22Rv1 (cell line): ENCODE measurements around the gene ETS1.

Experiments
- ZFX ChIP-seq: fragments of 450-650 bp; IDR thresholded peaks from 2 replicates; pipeline ENCODE4 v1.6.1; 2017; ENCODE audit warnings: antibody characterized with exemption, borderline replicate concordance
- TF ChIP-seq, protein P1 (sequence below): fragments of 450-650 bp; IDR thresholded peaks from 2 replicates; pipeline ENCODE4 v1.5.1; 2017; ENCODE audit warnings: mild to moderate bottlenecking

DNA sequence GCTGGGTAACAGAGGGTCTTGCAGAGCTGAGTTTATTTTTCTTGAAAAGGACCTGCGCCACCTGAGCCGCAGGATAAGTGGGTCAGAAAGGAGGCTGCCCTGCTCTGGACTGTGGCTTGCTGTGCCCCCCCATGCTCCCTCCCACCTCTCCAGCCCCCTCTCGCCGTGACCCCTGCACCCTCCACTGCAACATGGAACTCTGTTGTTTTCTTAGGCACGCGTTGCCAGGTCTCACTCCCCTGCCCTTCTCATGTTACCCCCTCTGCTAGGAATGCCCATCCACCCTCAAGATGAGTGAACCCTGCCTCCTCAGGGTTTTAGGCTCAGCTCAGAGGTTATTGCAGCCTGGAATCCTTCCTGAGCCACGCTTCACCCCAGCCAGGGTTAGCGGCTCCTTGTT, 10.8 kb downstream of the ETS1 start:
- TF ChIP-seq, protein P1, sequence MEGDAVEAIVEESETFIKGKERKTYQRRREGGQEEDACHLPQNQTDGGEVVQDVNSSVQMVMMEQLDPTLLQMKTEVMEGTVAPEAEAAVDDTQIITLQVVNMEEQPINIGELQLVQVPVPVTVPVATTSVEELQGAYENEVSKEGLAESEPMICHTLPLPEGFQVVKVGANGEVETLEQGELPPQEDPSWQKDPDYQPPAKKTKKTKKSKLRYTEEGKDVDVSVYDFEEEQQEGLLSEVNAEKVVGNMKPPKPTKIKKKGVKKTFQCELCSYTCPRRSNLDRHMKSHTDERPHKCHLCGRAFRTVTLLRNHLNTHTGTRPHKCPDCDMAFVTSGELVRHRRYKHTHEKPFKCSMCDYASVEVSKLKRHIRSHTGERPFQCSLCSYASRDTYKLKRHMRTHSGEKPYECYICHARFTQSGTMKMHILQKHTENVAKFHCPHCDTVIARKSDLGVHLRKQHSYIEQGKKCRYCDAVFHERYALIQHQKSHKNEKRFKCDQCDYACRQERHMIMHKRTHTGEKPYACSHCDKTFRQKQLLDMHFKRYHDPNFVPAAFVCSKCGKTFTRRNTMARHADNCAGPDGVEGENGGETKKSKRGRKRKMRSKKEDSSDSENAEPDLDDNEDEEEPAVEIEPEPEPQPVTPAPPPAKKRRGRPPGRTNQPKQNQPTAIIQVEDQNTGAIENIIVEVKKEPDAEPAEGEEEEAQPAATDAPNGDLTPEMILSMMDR: no peak
- TF ChIP-seq ZFX: no peak
